SK-N-SH (cell line): ENCODE measurements around the gene ATP1A2. TPM values are rescaled to one million over a fixed set of nuclear protein-coding genes. Genes with fewer than 3 reads are reported as not detected.

Experiments used
- CTCF ChIA-PET: fragments of 300-600, 350-600 bp; formaldehyde crosslinking; extraction: SDS; loops from one replicate; lab custom pipeline; 2021; lab: Yijun Ruan, JAX
- POLR2A ChIA-PET: fragments of 350-600 bp; sonication (Branson Sonifier 250); formaldehyde crosslinking; extraction: SDS; loops from one replicate; lab custom pipeline; 2020; ENCODE audit warnings: antibody characterized with exemption, inconsistent platforms; lab: Yijun Ruan, JAX
- DNase-seq: peaks from one replicate; pipeline ENCODE4 v3.0.0; 2012
- H2AFZ ChIP-seq: fragments of 200-600 bp; sonication (generic); 2 replicates; pipeline ENCODE4 v1.8.1; 2016; ENCODE audit warnings: antibody characterized with exemption, mild to moderate bottlenecking, low read depth
- H3F3A ChIP-seq: fragments of 200-600 bp; sonication (generic); replicated peaks from 2 replicates; pipeline ENCODE3; 2016; ENCODE audit warnings: antibody characterized with exemption, mild to moderate bottlenecking; ENCODE audit not compliant: insufficient read depth
- H3K27ac ChIP-seq, 2 experiments: fragments of 200-500 bp in 1 of 2; fragments of 200-600 bp in 1 of 2; sonication (Bioruptor generic) in 1 of 2; sonication (generic), shearing (Covaris generic) in 1 of 2; 2 replicates each; pipeline versions ENCODE4 v1.5.1 to v1.6.1; 2014 to 2016; ENCODE audit warnings: low read depth in 2 of 2, inconsistent platforms in 1 of 2, low read length in 1 of 2, mild to moderate bottlenecking in 1 of 2, mixed read lengths in 1 of 2
- H3K27me3 ChIP-seq: fragments of 200-600 bp; sonication (generic), shearing (Covaris generic); 2 replicates; pipeline ENCODE4 v1.6.1; 2016; ENCODE audit warnings: mixed run types; ENCODE audit not compliant: insufficient read depth
- H3K36me3 ChIP-seq, 2 experiments: fragments of 200-500 bp in 1 of 2; fragments of 200-600 bp in 1 of 2; sonication (Bioruptor generic) in 1 of 2; sonication (generic) in 1 of 2; replicated peaks in 1 of 2; 2 replicates each; pipeline versions ENCODE3 to v1.5.1; 2014 to 2016; ENCODE audit warnings: low read length in 1 of 2, mild to moderate bottlenecking in 1 of 2; ENCODE audit not compliant: insufficient read depth in 2 of 2, control insufficient read depth in 1 of 2
- H3K4me1 ChIP-seq, 2 experiments: fragments of 200-500 bp in 1 of 2; fragments of 200-600 bp in 1 of 2; sonication (Bioruptor generic) in 1 of 2; sonication (generic), shearing (Covaris generic) in 1 of 2; 2 replicates each; pipeline versions ENCODE4 v1.5.1 to v1.6.1; 2014 to 2016; ENCODE audit warnings: low read depth in 1 of 2, low read length in 1 of 2, mixed run types in 1 of 2; ENCODE audit not compliant: insufficient read depth in 2 of 2, control insufficient read depth in 1 of 2
- H3K4me2 ChIP-seq: fragments of 200-600 bp; sonication (generic), shearing (Covaris generic); 2 replicates; pipeline ENCODE4 v1.6.1; 2017; ENCODE audit warnings: mixed run types
- H3K4me3 ChIP-seq, 2 experiments: fragments of 200-500 bp in 1 of 2; fragments of 200-600 bp in 1 of 2; sonication (Bioruptor generic) in 1 of 2; sonication (generic), shearing (Covaris generic) in 1 of 2; 2 replicates each; pipeline versions ENCODE4 v1.5.1 to v1.8.1; 2014 to 2016; ENCODE audit warnings: low read depth in 2 of 2, inconsistent platforms in 1 of 2, low read length in 1 of 2, mild to moderate bottlenecking in 1 of 2, mixed read lengths in 1 of 2, moderate library complexity in 1 of 2
- H3K79me2 ChIP-seq: fragments of 200-600 bp; sonication (generic); 2 replicates; pipeline ENCODE4 v1.8.1; 2017; ENCODE audit warnings: mild to moderate bottlenecking; ENCODE audit not compliant: insufficient read depth
- H3K9ac ChIP-seq: fragments of 200-600 bp; sonication (generic); 2 replicates; pipeline ENCODE4 v1.6.1; 2017; ENCODE audit warnings: mixed run types
- H3K9me2 ChIP-seq: fragments of 200-600 bp; sonication (generic); 2 replicates; pipeline ENCODE4 v1.6.1; 2017; ENCODE audit warnings: mixed run types
- H3K9me3 ChIP-seq: fragments of 200-600 bp; sonication (generic); 2 replicates; pipeline ENCODE4 v1.6.1; 2017; ENCODE audit warnings: mixed run types, mild to moderate bottlenecking, moderate library complexity
- H4K20me1 ChIP-seq: fragments of 200-600 bp; sonication (generic); 2 replicates; pipeline ENCODE4 v1.6.1; 2017; ENCODE audit warnings: mild to moderate bottlenecking, mixed run types; ENCODE audit not compliant: insufficient read depth
- CHD2 ChIP-seq: fragments of 150-350 bp; IDR thresholded peaks from 2 replicates; pipeline ENCODE4 v1.6.1; 2018; ENCODE audit warnings: low read length; ENCODE audit not compliant: partially characterized antibody
- EP300 ChIP-seq, 2 experiments: IDR thresholded peaks; 2 replicates each; pipeline versions ENCODE4 v1.4.0 to v1.6.1; 2012; ENCODE audit warnings: borderline replicate concordance in 1 of 2, low read depth in 1 of 2, low read length in 1 of 2
- FOSL2 ChIP-seq: IDR thresholded peaks from 2 replicates; pipeline ENCODE4 v1.4.0; 2012; ENCODE audit warnings: low read depth, mild to moderate bottlenecking, moderate library complexity, borderline replicate concordance
- FOXJ3 ChIP-seq: sonication (generic); formaldehyde crosslinking; IDR thresholded peaks from 2 replicates; pipeline ENCODE4 v1.5.1; 2020; ENCODE audit warnings: mild to moderate bottlenecking, missing genetic modification reagents
- GATA2 ChIP-seq: sonication (generic); formaldehyde crosslinking; IDR thresholded peaks from 2 replicates; pipeline ENCODE4 v1.5.0; 2020; ENCODE audit warnings: mild to moderate bottlenecking, missing genetic modification reagents
- JUND ChIP-seq: IDR thresholded peaks from 2 replicates; pipeline ENCODE4 v1.4.0; 2012
- MXI1 ChIP-seq: IDR thresholded peaks from 2 replicates; pipeline ENCODE4 v1.6.1; 2012; ENCODE audit warnings: mild to moderate bottlenecking, low read depth, low read length, improper control_type of control experiment
- NFIC ChIP-seq: IDR thresholded peaks from 2 replicates; pipeline ENCODE4 v1.4.0; 2012; ENCODE audit warnings: borderline replicate concordance
- NRF1 ChIP-seq: IDR thresholded peaks from 2 replicates; pipeline ENCODE4 v1.6.1; 2012; ENCODE audit warnings: low read depth, mild to moderate bottlenecking, low read length
- POLR2AphosphoS5 ChIP-seq: IDR thresholded peaks from 2 replicates; pipeline ENCODE4 v1.6.1; 2012; ENCODE audit warnings: low read depth, low read length
- RCOR1 ChIP-seq: fragments of 150-350 bp; IDR thresholded peaks from 2 replicates; pipeline ENCODE4 v1.6.1; 2017; ENCODE audit warnings: antibody characterized with exemption, low read length
- RFX5 ChIP-seq: IDR thresholded peaks from 2 replicates; pipeline ENCODE4 v1.6.1; 2012; ENCODE audit warnings: mild to moderate bottlenecking, improper control_type of control experiment, low read length
- RXRA ChIP-seq: IDR thresholded peaks from 2 replicates; pipeline ENCODE4 v1.4.0; 2012; ENCODE audit warnings: low read depth, mild to moderate bottlenecking, borderline replicate concordance
- SIN3A ChIP-seq: IDR thresholded peaks from 2 replicates; pipeline ENCODE4 v1.6.1; 2012; ENCODE audit warnings: low read depth, mild to moderate bottlenecking, low read length, moderate library complexity, borderline replicate concordance
- SMC3 ChIP-seq: IDR thresholded peaks from 2 replicates; pipeline ENCODE4 v1.6.1; 2012; ENCODE audit warnings: low read depth, low read length, improper control_type of control experiment
- TAF1 ChIP-seq: IDR thresholded peaks from 2 replicates; pipeline ENCODE4 v1.6.1; 2012; ENCODE audit warnings: low read depth, mild to moderate bottlenecking, low read length, moderate library complexity, borderline replicate concordance
- TEAD4 ChIP-seq: IDR thresholded peaks from 2 replicates; pipeline ENCODE4 v1.4.0; 2012; ENCODE audit warnings: mild to moderate bottlenecking, borderline replicate concordance; ENCODE audit not compliant: insufficient read depth
- YY1 ChIP-seq: IDR thresholded peaks from 2 replicates; pipeline ENCODE4 v1.4.0; 2012; ENCODE audit warnings: low read depth, mild to moderate bottlenecking
- WGBS: methylation state at CpG from one replicate; pipeline ENCODE4 v1.1.6; 2017; ENCODE audit warnings: low lambda C conversion rate; 5-methylcytosine and 5-hydroxymethylcytosine counted together
- polyA plus RNA-seq, 3 experiments: library from polyadenylated mRNA; depleted of rRNA; stranded (reverse); fragments of >200 nt; gene quantifications; 2 replicates each; pipeline ENCODE4 v1.2.3, GENCODE V29; 2012
- TF ChIP-seq, protein P1 (sequence below): IDR thresholded peaks from 2 replicates; pipeline ENCODE4 v1.4.0; 2012; ENCODE audit warnings: low read depth, borderline replicate concordance
- TF ChIP-seq, protein P2 (sequence below): fragments of 150-350 bp; IDR thresholded peaks from 2 replicates; pipeline ENCODE4 v1.6.1; 2017; ENCODE audit warnings: antibody characterized with exemption, low read length, low read depth, borderline replicate concordance
- TF ChIP-seq, protein P3 (sequence below): fragments of 200-600 bp; sonication (generic); IDR thresholded peaks from 2 replicates; pipeline ENCODE4 v1.6.1; 2017; ENCODE audit warnings: antibody characterized with exemption, mild to moderate bottlenecking, moderate library complexity

ATP1A2 gene
- polyA plus RNA-seq, 1 of the 3 experiments (the other 2 are of a cell fraction), result 0.07 TPM

DNA sequence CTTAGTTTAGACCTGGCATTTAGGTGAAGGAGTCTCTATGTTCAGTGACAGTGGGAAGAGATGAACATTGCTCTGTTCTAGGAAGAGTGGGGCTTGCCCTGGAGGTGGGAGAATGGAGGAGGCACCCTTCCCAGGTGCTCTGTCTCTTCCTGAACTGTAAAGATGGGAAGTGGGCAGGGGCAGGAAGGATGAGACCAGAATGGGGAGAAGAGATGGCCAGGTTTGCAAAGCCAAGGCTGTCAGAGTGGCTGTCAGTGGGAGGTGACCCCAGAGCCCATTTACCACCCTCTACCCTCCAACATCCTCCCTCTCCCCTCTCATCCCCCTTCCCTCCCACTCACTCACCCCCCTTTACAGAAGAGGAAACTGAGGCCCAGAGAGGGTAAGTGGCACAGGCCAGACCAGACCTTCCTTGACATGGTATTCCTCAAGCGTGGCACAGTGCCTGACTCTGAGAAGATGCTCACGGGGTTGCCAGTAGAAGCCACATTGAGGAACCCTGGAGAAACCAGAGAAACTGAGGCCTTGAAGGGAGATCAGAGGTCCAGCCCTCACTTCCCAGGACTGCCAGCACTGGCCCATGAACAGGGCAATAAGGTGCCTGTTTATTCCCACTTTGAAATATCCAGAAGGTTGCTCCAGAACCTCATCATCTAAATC, 15.7 kb upstream of the ATP1A2 start:
- 95% methylated on average over 2 of the region's 2 CpGs for WGBS
- Histone ChIP-seq H3K36me3 (no peaks in the 10 kb centered on the region), H3F3A (peaks cover 11% of the 10 kb centered on the region), H3K4me1 (peaks cover 7 to 28% of the 10 kb centered on the region in 2 experiments; a peak in 1 of 4 replicates), H4K20me1 (no peaks in the 10 kb centered on the region), H3K9me2 (no peaks in the 10 kb centered on the region), H3K27me3 (no peaks in the 10 kb centered on the region), H3K9ac (no peak overlapping the region), H3K79me2 (no peaks in the 10 kb centered on the region), H3K9me3 (no peaks in the 10 kb centered on the region), H3K4me2 (no peak overlapping the region), H3K27ac (no peak overlapping the region), H3K4me3 (no peak overlapping the region), H2AFZ (peak overlapping the region; percentile 87; the same call in 1 of the 2 replicates)
- TF ChIP-seq FOSL2 (no peak), TAF1 (no peak), RXRA (no peak), YY1 (no peak), CHD2 (no peak)
- TF ChIP-seq, protein P1, sequence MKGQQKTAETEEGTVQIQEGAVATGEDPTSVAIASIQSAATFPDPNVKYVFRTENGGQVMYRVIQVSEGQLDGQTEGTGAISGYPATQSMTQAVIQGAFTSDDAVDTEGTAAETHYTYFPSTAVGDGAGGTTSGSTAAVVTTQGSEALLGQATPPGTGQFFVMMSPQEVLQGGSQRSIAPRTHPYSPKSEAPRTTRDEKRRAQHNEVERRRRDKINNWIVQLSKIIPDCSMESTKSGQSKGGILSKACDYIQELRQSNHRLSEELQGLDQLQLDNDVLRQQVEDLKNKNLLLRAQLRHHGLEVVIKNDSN, result no peak
- POLR2A ChIA-PET, result no interaction called here
- CTCF ChIA-PET, result interaction anchor here (0.8 to 8.4 kb wide), 23 partner anchors 9 to 193 kb away, joined by 3 to 132 read pairs (median 11); partner anchors contain the start of genes CASQ1, KCNJ9 and PEX19
- DNase-seq, result no peak

DNA sequence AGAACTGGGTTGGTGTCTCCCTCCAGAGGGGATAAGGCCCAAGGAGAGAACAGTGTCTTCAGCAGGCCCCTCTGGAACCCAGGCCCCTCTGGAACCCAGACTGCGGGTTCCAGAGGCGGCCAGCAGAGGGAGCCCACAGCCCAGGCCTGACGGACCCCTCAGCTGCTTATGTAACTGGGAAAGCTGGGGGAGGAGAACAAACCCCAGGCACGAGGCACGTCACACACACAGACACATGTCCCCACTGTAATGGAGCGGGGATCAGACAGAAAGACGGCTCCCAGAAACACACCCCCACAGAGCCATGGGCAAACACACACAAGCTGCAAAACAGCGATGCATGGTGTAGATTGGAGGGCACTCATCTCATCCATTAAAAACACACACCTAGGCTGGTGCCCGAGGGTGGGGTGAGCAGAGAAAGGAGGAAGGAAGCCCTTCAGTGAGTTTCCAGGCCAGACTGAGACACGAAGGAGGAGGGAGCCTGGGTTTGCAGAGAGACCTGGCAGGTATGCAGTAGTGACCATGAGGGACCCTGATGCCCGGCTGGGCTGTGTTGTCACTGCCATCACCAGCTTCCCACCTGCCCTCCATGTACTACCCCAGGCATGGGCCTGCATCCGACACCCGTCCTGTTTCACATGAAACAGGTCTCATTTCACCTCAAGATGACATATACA, 14.4 kb upstream of the ATP1A2 start:
- Histone ChIP-seq H2AFZ (peak overlapping the region; percentile 84; the same call in 1 of the 2 replicates), H3K4me1 (peaks cover 7 to 31% of the 10 kb centered on the region in 2 experiments; a peak in 1 of 4 replicates), H3K4me2 (peak overlapping the region; percentile 65; the same call in 1 of the 2 replicates), H3K27ac (no peak overlapping the region), H3K9ac (no peak overlapping the region; the same call in 1 of the 2 replicates), H4K20me1 (no peaks in the 10 kb centered on the region), H3K36me3 (no peaks in the 10 kb centered on the region), H3K27me3 (no peaks in the 10 kb centered on the region), H3K9me2 (no peaks in the 10 kb centered on the region), H3F3A (peaks cover 11% of the 10 kb centered on the region), H3K4me3 (no peak overlapping the region; a peak in 1 of 4 replicates), H3K9me3 (no peaks in the 10 kb centered on the region), H3K79me2 (no peaks in the 10 kb centered on the region)
- ChIA-PET POLR2A (interaction anchor here (0.6 to 2.0 kb wide), 2 partner anchors 118 to 151 kb away, joined by 3 to 8 read pairs; no protein-coding TSS in a partner anchor), CTCF (interaction anchor here (0.6 to 6.8 kb wide), 67 partner anchors 9 to 306 kb away, joined by 3 to 105 read pairs (median 4); partner anchors contain the start of genes ATP1A2, CASQ1, DCAF8 and PEX19)
- DNase-seq, result peak; percentile 86
- WGBS, result 20% methylated on average over 11 of the region's 13 CpGs
- TF ChIP-seq GATA2 (CRISPR knock-in tag) (no peak), YY1 (no peak), TEAD4 (no peak), SMC3 (peak; percentile 90), EP300 (IDR thresholded peaks at IDR 0.05; ENCODE audit: borderline replicate concordance in 1 of 2, low read depth in 1 of 2, low read length in 1 of 2) (no peak), RFX5 (peak; percentile 71; the same call in 1 of the 2 replicates), NRF1 (no peak), FOSL2 (no peak), RXRA (no peak), FOXJ3 (0 out of 2 replicates have a peak, but pooled peaks have one; percentile 36), MXI1 (peak; percentile 96), TAF1 (no peak), NFIC (no peak), SIN3A (peak; percentile 65; the same call in 1 of the 2 replicates), POLR2AphosphoS5 (no peak), CHD2 (peak; percentile 75), JUND (no peak), RCOR1 (peak; percentile 32; the same call in 1 of the 2 replicates)
- TF ChIP-seq, protein P1, result no peak
- TF ChIP-seq, protein P2, sequence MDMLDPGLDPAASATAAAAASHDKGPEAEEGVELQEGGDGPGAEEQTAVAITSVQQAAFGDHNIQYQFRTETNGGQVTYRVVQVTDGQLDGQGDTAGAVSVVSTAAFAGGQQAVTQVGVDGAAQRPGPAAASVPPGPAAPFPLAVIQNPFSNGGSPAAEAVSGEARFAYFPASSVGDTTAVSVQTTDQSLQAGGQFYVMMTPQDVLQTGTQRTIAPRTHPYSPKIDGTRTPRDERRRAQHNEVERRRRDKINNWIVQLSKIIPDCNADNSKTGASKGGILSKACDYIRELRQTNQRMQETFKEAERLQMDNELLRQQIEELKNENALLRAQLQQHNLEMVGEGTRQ, result no peak
- TF ChIP-seq, protein P3, sequence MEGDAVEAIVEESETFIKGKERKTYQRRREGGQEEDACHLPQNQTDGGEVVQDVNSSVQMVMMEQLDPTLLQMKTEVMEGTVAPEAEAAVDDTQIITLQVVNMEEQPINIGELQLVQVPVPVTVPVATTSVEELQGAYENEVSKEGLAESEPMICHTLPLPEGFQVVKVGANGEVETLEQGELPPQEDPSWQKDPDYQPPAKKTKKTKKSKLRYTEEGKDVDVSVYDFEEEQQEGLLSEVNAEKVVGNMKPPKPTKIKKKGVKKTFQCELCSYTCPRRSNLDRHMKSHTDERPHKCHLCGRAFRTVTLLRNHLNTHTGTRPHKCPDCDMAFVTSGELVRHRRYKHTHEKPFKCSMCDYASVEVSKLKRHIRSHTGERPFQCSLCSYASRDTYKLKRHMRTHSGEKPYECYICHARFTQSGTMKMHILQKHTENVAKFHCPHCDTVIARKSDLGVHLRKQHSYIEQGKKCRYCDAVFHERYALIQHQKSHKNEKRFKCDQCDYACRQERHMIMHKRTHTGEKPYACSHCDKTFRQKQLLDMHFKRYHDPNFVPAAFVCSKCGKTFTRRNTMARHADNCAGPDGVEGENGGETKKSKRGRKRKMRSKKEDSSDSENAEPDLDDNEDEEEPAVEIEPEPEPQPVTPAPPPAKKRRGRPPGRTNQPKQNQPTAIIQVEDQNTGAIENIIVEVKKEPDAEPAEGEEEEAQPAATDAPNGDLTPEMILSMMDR, result peak; percentile 95
